ENCODE measurements around the gene SEC14L1.

SEC14L1 gene

DNA sequence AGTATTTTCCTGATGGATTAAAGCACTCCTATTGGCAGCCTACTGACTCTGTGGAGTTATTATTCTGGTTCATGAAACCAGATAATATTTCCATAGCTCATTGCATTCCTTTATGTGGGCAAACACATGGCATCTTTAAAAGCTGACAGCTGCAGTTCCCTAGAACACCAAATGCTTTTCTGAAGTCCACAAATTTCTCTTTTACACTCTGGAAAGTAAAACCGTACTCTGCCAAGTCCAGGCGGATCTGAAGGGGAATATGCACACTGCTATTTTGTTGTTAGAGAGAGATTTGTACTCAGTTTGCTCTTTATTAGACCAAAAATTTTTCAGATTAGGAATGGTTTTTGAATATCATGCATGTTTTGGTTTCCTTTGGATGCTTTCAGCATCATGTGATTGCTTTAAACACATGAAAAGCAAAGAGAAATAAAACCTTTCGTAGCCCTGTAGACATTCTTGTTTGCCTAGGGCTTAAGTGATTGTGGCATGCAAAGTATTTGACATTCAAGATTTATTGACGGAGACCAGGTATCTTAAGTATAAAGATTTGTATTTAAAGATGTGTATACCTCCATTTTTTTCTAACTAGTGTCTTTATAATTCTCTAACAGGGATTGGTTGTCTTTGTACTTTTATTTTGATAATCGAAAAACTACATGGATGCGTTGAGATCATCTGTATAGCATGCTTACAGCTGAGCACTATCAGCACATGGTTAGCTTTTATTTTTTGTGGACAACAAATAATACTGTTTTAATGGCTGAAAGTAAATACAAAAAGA, 19.5 kb downstream of the SEC14L1 start:
- intact Hi-C loops (cut with DNase I) = loop anchor here (5.0 kb wide), 1 partner anchor 47 kb away; no protein-coding TSS in a partner anchor

DNA sequence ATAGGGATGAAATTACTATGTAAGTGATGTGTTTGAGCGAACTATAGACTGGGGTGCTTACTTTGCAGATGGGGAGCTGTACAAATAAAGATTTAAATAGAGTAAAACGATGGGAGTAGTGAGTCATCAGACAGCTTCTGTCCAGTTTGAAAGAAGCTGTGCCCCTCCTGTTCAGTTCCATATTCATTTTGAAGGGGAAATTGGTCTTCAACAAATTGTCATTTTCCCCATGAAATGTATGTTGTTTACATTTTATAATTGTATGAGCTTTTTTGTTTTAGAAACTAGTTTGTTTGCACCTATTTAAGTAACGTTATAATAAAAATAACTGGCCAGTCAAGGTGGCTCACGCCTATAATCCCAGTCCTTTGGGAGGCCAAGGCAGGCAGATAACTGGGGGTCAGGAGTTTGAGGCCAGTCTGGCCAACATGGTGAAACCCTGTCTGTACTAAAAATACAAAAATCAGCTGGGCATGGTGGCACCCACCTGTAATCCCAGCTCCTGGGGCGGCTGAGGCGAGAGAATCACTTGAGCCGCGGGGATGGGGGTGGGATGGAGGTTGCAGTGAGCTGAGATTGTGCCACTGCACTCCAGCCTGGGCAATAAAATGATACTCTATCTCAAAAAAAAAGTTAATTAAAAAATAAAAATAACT, 20.2 kb downstream of the SEC14L1 start:
- intact Hi-C loops (cut with DNase I) = loop anchor here (5.0 kb wide), 1 partner anchor 46 kb away; no protein-coding TSS in a partner anchor
- no peak for DNase-seq

More for the DNA sequence above, 19.5 kb downstream of the SEC14L1 start:
- no peak for DNase-seq

DNA sequence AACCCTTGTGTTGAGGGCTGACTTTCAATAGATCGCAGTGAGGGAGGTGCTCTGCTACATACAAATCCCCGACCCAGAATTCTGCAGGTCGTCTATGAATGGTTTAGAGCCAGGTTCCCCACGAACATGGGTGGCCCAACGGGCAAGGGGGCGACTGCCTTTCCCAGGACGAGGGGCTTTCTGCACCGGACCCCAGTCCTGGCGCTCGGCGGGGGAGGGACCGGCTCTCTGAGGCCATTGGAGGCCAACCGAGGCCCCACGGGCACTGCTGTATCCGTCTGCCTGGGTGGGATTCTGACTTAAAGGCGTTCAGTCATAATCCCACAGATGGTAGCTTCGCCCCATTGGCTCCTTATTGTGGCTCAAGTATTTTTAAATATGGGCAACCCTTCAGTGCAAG, 21.2 kb downstream of the SEC14L1 start:
- intact Hi-C loops (cut with DNase I) = loop anchor here (5.0 kb wide), 1 partner anchor 45 kb away; no protein-coding TSS in a partner anchor
- no peak for DNase-seq

DNA sequence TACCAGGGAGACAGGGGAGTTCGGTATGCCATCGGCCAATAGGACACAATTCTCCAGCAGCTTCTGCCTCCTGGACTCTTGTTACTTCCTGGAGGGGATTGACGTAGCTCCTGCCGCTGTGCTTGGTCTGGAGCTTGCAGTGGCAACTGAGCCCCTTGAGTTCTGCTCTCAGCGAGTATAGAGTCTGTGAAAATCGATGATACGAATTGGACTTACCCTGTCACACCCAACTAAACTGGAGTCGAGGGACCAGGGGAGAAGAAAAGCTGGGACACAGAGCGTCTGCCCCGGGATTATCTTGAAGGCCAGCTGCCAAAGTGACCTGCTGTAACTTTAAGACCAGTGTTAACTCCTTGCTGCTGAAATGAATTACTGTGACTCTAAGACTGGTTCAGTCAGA, 22.2 kb downstream of the SEC14L1 start:
- no peak for DNase-seq
- intact Hi-C loops (cut with DNase I) = loop anchor here (5.0 kb wide), 1 partner anchor 44 kb away; no protein-coding TSS in a partner anchor

DNA sequence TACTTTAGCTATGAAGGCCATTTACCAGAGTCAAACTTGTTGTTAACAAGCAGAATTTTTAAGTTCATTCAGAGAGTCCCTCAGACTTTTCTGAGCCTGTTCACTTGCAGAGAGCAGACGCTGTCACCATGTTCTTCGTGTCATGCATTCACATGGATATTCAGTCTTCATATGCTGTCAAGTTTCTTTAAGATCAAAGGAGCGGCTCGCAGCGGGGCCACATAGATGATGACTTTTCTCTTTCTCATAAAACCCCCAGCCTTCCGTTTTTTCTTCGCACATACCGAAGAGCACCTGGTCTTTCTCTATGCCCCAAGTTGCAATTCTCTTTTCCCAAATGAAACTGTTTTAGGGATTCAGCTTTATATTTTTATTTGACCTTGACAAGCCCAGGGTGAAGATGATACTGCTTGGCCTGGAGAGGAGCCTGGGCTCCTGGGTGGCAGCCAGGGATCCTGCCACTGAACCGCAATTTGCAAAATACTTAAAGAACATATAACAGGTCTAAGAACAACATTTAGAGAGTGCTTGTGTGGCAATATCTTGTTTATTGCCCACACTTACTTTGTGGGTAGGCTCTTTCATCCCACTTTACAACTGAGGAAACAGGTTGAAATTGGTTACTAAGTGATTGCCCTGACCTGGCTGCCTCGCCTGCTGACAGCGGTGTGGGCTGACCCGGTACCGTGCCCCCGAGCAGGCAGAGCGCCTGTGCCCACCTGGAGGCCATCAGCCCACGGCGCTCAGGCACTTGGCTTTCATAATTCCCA, 22.9 kb downstream of the SEC14L1 start:
- no peak for DNase-seq
- intact Hi-C loops (cut with DNase I) = loop anchor here (5.0 kb wide), 1 partner anchor 44 kb away; no protein-coding TSS in a partner anchor

DNA sequence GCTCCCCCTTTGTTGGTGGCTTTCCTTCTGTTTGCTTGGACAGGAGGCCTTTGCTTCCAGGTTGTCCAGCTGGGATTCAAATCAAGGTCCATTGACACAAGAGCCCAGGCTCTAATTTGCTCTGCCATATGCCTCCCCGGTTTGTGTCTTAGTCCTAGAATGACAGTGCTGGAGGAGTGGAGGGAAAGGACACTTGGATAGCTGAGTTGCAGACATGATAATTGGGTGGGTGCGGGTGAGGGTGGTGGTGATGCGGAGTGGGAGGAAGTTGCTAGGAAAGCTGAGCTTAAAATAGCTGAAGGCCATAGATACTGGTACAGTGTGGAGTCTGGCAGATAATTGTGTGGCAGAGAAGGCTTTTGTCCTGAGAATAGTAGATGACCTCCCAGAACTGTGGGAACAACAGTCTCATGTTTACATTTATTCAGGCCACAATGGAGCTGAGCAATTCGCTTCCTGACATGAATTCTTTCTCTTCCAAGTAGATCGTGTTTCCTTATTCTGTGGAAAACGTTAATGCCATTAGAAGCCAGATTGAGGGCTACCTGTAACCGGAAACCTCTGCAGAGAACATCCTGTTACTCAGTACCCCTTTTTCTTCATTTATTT, 23.8 kb downstream of the SEC14L1 start:
- DNase-seq = no peak
- intact Hi-C loops (cut with DNase I) = loop anchor here (5.0 kb wide), 1 partner anchor 43 kb away; no protein-coding TSS in a partner anchor

DNA sequence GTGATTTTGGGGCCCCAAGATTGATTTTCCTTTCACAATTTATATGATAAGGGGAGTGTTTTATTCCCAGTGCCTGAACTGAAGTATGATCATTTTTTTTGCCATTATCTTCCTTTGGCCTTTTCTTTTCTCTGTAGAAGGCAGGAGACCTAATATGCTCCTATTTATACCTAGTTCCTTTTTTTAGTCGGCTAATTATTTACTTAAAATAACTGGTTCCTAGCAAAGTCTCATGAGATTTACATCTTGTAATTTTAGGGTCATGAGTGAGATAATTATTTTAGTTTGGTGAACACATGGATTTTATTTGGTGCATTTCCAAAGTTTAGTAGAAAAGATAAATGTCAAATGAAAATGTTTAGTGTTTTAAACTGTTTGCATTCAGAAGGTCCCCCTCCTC, 24.8 kb downstream of the SEC14L1 start:
- intact Hi-C loops (cut with DNase I) = no loop called here
- no peak for DNase-seq

DNA sequence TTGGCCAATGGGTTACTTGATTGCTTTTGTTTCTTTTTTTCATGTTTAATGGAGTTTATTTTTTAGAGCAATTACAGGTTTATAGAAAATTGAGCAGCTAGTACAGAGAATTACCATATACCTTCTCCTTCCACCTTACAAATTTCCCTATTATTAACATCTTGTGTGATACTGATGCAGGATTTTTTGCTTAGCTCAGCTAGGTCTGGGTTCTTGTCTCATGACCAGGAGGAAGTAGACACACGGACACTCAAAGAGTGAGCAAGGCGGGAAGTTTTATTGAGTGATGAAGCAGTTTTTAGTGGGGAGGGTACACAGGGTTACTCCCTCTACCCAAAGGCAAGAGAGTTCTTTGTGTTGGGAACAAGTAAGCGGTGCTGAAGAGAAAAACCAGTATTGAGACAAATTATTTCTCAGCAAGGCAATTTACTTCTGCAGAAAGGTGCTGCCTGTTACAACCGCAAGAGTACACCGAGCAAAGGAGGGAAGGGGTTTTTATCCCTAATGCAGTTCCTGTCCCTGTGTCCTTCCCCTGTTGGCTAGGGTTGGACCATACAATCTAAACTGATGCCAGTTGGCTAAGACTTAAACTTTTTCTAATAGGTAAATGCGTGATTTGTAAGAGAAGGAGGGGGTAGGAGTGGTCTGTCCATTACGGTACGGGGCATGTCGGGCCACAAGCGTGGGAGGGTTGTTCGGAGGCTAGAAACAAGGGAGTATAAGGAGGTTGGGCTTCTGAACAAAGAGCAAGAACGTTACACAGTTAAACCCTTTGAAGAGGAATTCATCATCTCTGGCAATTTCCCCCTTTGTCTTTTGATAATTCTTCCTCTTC, 26.9 kb downstream of the SEC14L1 start:
- DNase-seq = no peak
- intact Hi-C loops (cut with DNase I) = no loop called here

DNA sequence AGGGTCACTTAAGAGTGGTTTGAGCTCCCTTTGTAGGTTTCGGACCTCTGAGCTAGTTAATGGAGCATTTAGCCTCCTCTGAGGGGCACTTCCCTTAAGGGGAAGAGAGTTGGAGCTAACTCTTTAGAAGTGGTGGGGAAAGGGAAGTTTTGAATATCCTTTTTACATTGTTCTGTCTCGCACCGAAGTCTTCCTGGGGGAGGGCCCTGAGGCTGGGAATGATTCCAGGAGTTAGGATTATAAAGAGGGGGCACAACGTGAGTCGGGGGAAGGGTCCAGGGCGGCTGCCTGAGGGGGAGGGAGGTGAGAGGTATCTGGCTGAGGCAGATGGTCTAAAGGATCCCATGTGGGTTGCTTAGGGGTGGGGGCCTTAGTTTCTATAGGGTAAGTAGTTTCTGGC, 32.3 kb downstream of the SEC14L1 start:
- intact Hi-C loops (cut with DNase I) = no loop called here

DNA sequence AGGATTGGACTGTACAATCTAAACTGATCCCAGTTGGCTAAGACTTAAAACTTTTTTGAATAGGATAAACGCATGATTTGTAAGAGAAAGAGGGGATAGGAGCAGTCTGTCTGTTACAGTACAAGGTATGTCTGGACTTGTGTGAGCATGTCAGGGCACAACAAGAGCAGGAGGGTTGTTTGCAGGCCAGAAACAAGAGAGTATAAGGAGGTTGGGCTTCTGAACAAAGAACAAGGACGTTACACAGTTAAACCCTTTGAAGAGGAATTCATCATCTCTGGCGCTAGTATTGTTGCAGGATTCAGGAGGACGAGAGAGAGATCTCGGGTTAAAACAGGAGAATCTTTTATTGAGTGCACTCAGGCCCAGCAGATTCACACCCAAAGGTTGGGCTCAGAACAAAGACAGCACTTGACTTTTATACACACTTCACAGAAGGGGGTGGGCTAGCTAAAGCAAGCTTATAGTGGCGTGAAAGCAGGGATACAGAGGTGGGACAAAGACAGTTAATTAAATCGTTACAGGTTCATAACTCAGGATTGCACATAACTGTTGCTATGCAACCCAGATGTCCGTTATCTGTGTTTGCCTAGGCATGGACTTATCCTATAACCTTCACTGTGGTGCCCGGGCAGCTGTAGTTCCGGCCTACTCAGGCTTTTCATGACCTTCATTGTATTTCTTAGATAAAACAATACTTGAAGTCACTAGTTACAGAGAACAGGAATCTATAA, 34.3 kb downstream of the SEC14L1 start:
- intact Hi-C loops (cut with DNase I) = no loop called here
- DNase-seq = no peak

More for the DNA sequence above, 32.3 kb downstream of the SEC14L1 start:
- DNase-seq = no peak

DNA sequence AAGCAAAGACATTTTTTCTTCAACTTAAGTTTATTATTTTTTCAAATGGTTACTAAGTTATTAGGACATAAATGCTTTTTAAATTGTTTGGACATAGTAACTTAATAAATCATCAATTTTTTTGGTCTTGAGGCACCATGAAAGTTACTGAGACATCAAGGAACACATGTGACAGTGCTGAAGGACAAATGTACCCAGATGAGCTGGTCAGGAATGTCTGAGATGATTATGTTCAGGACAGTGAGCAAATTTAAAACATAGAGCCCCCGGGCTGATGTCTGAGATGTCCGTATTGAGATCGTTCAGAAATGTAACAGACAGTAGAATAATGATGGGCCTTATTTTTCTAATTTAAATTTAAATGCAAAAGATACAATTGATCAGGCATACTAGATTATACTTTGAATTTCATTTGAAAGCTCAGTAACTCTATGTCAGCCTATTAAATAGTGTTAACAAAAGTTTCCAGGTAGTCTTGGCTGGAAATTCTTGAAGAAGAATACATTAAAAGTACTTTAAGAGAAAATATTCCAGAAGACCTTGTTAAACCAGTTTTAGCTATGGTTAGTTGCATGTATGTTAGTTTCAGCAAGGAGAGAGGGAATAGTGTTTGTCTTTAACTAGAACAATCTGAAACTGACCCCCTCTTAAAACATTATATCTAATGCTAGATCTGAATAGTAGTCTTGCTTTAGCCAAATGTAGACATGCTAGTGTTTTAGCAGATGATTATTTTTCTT, 36.4 kb downstream of the SEC14L1 start:
- intact Hi-C loops (cut with DNase I) = no loop called here
- no peak for DNase-seq

DNA sequence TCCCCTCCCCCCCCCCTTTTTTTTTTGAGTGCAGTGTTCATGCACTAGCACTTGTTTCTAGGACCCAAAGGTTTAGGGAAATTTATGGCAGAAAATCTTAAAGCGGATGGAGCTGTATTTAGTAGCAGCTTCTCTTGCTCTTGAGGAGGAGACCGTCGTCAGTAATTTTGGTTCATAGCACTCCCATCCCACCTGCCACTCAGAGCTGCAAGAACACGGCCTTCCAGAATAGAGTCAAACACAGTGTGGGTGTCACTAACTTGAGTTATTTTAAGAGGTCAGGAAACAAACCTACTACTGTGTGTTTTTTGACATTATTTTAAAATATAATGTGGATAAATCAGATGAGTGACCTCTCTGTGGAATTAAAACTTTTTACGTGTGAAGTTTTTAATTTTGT, 37.3 kb downstream of the SEC14L1 start:
- intact Hi-C loops (cut with DNase I) = no loop called here
- no peak for DNase-seq

DNA sequence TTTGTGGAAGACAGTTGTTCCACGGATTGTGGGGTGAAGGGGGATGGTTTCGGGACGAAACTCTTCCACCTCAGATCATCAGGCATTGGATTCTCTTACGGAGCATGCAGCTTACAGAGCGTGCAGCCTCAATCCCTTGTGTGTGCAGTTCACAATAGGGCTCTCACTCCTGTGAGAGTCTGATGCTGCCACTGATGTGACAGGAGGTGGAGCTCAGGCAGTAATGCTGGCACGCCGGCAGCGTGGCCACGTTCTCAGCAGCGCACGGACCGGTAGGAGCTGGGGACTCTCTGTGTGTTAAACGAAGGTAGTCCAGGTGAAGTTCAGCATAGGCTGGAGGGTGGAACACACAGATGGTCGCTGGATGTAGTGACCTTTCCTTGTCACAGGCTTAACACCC, 37.8 kb downstream of the SEC14L1 start:
- peak in 6 of 10 donors; percentile 36 to 92 (median 52) for DNase-seq
- intact Hi-C loops (cut with DNase I) = no loop called here

DNA sequence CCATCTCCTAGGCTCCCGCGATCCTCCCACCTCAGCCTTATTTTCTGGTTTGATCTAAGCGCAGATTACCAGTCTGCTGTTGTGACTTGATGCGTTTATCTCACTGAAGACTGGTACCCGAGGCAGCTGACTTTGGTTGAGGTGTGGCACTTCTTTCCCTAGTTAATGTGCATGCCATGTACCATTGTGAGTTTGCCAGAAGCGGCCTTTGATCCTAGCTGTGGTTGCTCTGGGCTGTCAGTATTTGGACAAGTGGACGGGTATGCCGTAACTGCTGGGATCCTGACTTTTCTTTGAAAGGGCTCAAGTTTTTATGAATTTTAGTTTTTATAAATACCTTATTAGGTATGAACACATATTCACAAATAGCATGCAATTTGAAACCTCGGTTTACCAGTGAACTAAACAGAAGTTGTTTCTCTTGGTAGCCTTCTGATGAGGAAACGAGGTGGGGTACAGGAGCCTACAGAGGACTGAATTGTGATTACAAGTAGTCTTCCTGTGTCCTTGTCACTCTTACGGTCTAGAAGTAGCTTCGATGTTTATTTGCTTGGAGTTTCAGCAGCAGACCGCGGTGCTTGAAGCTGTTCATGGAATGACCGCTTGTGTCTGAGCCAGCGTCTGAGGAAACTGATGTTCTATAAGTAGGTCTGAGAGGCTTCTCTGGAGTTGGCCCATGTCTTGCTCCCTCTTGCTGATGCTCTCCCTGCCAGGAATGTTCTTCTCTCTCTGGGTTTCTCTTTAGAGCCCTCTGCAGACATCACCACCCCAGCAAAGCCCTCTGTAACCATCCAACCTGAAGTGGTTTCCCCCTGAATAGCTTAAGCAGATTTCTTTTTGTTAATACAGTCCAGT, 40.0 kb downstream of the SEC14L1 start:
- DNase-seq = peak in 1 of 10 donors; percentile 77
- intact Hi-C loops (cut with DNase I) = no loop called here

DNA sequence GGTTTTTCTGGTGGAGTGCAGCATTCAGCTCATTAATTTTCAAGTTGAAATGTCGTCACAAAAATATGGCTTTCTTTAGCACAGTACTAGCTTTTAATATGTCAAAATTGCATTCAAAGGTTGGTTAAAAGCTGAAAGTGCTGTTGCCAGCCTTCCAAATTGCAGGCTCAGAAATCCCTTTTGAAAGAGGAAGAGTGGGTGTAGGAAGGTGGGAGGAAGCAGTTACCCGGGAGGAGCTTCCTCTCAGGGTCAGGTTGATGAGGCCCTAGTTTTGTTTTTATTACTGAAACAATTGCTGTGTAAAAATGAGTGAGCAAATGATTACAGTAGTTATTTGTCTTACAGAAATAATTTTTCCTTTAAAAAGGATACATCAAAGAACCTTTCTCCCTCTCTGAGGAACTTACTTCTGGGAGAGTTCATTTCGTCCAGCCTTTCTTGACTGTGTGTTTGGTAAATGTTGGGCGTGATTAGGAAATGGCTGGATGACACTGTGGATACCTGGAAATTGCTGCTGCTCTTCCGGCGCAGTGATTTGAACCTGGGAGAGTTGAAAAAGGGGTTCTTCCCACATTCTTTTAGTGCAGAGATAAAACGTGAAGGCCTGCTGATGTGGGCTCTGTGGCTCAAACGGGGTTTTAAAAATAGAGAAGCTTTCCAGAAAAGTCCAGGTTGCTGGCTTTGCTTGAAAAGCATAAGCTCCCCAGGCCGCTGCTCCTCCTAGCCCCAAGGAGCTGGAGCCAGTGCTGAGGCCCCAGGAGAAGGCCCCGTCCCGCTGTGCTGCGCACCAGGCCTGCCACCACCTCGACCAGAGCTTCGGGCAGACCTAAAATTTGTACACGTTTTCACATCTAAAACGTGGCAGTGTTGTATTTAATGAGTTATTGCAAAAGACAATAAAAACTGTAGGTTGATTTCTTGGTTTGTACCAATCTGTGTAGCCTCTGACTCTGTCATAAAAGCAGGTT, 41.7 kb downstream of the SEC14L1 start:
- intact Hi-C loops (cut with DNase I) = no loop called here

DNA sequence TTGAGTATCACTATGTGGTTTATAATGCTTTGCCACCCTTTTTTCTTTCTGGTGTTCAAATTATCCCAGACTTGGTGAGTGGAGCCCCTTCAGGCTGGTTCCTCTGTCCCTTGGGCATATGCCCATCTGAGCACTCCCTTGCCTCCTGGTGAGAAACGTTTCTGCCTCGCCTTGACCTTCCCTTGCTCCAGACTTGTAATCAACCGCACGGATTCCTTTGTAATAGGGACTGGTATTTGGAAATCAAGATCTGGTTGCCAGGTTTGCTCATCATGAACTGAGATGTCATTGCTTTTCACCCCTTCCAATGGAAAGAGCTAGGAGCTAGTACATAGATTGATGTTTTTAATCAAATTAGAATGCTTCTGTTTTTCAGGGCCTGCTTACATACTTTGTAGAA, 43.7 kb downstream of the SEC14L1 start:
- peak in 1 of 10 donors; percentile 69 for DNase-seq
- intact Hi-C loops (cut with DNase I) = no loop called here

More for the DNA sequence above, 41.7 kb downstream of the SEC14L1 start:
- peak in 1 of 10 donors; percentile 38 for DNase-seq
